ENCODE results near the gene ERCC5.

Gene ERCC5

DNA sequence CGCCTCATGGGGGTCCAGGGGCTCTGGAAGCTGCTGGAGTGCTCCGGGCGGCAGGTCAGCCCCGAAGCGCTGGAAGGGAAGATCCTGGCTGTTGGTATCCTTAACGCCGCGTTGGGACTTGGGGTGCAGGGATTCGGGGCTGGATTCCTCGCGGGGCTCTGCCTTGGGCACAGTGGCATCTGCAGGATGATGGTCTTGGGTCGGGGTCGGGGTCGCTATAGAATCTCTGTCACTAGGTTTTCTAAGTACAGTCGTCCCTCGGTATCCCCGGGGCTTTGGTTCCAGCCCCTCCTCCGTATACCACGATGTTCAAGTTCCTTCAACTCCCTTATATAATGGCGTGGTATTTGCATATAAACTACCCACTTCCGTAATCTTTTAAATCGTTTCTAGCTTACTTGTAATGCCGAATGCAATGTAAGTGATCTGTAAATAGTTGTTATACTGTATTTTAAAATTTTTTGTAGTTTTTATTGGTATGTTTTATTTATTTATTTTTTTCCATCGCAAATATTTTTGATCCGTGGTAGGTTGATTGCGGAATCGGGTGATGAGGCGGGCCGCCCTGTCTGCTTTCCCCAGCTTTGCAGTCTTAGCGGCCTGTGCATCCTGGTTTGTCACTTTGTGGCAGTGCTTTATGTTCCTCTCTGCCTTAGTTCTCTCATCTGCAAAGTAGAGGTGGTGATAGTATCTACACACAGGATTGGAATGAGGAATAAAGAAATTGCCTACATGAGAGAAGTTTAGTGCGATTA lies 606 bp downstream of the ERCC5 start:
- peak; percentile 50 for DNase-seq

DNA sequence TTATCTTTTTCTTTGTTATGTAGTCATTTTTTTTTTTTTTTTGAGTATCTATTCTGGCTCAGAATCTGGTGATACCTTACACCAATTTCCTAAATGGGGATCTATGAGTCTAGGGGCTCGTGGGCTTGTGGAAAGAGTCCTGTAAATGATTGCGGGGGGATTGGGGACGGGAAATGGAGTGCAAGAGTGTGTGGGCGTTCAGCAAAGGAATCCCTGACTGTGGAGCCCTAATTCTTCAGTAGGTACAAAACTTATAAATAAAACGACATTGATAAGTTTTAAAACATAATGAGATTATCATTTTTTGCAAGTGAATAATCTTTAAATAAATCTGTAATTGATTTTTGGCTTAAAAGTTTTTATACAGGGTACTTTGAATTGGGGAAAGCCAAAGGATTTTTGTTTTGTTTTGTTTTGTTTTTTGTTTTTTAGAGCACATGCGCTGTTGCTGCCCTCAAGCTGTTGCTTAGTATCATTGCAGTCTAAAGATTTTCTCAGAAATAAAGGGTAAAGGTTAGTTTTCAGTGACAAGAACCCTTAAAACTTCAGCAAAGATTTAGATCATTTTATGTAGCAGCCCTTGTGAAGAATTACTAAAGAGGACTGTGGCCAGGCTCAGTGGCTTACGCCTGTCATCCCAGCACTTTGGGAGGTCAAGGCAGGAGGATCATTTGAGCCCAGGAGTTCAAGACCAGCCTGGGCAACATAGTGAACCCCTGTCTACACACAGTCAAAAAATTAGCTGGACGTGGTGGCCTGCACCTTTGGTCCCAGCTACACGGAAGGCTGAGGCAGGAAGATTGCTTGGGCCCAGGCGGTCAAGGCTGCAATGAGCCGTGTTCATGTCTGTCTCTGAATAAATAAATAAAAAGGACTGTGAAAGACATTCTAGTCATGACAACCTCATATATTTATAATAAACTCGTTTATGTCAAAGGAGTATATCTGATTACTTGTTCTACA lies 1.7 kb downstream of the ERCC5 start:
- peak; percentile 12 for DNase-seq

DNA sequence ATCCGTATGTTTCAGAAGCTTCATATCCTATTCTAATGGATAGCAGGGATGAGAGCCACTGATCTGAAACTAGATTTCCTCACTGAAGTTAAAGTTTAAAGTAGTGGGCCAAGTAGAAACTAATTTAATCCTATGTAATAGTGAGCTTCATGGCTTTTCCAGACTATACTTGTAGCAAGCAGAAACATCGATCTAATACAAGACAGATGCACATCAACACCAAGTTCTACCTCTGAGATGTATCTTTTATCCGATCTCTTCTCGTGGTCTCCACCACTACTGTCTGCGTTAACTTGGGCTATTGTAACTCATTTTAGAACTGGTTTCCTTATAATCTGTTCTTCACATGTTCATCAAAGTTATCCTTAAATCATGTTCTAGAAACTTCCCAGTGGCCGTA lies 3.1 kb downstream of the ERCC5 start:
- DNase-seq: no peak

DNA sequence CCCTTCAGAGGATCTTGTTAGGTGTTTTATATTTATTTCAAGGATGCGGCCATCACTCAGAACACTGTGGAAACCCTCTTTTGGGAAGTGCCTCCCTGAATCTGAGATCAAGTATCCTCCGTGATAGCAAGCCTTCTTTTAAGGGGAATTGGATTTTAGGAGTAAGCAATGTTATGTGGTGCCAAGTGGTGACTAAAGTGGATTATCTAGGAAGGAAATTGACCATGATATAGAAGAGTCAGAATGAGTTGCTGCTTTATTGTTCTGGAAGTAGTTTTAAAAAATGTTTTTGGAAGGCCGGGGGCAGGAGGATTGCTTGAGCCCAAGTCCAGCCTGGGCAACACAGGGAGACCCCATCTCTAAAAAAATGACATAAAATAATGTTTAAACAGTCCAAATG lies 6.7 kb downstream of the ERCC5 start:
- DNase-seq: no peak

DNA sequence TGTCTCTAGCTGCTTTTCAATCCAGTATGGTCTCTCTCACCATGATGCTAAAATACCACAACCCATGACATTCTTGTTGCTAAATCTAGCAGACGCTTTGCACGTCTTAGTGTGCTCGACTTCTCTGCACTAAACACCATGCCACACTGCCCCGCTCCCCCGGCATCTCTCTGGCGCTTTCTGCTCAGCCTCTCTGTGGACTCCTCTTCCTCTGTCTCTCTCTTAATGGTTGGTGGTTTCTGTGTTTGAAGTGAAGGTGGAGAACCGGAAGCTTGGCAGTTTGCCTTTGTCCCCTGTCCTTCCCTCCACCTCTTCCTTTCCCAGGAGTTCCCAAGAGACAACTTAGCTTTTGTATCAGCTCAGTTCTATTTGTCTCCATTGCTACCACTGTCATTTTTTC lies 8.8 kb downstream of the ERCC5 start:
- no peak for DNase-seq

DNA sequence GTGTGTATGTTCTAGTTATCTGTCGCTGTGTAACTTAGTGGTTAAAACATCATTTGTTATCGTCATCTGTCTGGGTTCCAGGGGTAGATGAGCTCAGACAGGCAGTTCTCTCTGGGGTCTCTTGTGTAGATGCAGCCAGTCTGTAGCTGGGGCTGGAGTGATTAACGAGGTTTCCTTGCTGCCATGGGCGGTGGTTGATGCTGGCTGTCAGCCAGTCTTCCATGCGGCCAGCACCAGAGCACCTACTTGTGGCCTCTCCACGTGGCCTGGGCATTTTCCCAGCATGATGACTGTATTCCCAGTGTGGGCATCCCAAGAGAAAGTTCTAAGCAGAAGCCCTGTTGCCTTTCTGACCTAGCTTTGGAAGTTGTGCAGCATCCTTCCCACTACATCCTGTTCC lies 10.7 kb downstream of the ERCC5 start:
- no peak for DNase-seq

DNA sequence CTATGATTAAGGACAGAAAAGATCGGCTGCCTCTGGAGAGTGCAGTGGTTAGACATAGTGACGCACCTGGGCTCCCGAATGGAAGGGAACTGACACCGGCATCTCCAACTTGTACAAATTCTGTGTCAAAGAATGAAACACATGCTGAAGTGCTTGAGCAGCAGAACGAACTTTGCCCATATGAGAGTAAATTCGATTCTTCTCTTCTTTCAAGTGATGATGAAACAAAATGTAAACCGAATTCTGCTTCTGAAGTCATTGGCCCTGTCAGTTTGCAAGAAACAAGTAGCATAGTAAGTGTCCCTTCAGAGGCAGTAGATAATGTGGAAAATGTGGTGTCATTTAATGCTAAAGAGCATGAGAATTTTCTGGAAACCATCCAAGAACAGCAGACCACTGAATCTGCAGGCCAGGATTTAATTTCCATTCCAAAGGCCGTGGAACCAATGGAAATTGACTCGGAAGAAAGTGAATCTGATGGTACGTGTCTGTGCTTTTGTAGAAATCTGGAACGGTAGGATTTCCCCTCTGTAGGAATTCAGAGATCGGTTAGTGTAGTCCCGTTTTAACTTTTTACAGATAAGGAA lies 16.9 kb downstream of the ERCC5 start:
- no peak for DNase-seq

DNA sequence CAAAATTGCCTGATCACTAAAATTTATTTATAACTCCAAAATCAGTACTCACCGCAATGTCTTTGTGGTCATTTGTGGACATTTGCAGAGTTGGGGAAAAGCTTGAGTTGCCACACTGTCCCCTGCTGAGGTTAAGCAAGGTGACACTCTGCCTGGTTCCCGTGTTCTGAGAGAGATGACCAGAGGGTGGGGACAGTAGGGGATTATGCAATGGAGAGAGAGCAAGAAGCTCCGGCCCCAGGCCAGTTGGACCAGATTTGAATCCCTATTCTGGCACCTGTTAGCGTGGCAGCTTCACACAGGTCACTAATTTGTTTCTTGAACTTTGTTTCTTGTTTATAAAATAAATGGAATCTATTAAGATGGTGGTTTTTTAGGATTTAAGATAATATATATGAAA lies 17.8 kb downstream of the ERCC5 start:
- DNase-seq: no peak

DNA sequence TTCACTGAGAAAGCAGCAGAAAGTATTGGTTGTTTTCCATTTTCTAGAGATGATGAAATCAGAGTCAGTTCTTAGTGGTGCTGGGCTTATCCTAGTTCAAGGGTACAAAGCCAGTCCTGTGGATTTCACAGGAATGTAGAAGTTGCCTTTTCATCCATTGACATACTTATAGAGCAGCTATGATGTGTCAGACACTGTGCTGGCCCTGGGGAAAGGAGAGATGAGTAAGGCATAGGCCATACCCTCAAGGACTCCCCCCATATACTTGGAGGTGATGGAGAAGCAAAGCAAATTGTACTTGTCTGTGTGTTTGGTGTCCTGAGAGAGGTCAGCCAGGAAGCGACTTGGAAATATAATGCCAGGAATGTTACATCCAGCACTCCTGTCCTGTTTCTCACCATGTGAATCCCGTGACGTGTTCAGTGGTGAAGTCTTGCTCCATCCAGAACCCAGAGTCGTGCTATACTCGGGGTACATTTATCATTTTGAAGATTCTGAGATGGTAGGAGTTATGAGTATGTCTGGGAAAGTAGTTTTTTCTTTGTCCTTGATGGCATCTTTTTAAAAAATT lies 22.6 kb downstream of the ERCC5 start:
- DNase-seq: no peak

DNA sequence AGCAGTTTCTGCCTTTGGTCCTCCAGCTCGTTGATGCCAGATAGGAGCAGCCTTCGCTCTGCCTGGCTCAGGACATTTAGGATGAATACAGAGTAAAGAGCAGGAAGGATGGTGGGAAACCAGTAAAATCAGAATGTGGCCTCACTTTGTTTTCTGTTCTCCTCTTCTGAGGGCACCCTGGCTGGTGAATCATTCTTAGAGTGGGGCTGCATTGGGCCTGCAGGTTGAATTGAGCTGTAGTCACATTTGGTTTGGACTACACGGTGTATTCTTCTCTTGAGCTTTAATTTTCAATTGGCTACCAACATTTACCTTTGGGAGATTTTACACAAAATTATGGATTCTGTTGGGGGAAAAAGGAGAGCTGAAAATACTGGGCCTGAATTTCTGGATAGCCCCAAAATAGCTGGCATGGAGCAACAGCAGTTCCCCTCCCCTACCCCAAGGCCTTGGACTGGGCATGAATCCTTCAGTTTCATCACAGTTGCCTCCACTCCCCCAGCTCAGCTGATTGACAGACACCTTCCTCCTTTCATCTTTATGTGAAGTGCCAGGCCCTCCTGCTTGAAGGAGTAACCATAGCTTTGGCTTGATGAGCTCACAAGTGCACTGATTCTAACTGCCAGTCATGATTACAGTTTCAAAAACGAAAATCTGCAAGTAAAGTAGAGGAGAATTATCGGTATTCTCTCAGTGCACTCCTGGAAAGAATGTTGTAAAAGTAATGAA lies 24.3 kb downstream of the ERCC5 start:
- DNase-seq: no peak

DNA sequence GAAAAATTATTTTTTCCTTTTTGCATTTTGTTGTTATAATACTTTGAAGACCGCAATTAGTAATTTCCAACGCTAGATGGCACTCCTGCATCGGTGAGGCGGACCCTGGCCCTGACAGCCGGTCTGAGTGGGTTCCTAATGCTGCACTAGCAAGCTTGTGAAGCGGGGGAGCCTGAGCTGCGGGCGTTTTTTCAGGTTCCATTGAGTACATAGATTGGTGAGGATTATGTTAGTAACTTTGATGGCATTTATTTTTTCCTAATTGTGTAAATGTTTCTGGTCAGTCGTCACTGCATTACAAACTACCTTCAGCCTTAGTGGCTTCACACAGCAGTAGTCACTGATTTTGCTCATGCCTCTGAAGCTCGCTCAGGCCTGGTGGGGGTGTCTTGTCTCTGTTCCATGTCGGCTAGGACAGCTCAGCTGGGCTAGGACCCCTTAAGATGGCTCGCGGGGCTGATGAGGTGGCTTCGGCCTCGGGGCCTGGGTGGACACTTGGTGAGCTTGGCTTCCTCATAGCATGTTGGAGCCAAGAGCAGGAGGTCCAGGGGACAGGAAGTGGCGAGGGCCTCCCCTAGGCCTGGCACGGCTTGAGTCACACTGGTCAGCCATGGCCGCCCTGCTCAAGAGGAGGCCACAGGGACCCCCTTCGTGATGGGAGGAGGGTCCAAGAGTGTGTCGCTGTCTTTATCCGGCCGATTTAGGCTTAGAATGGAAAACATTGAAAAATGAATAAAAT lies 25.0 kb downstream of the ERCC5 start:
- DNase-seq: peak; percentile 35

DNA sequence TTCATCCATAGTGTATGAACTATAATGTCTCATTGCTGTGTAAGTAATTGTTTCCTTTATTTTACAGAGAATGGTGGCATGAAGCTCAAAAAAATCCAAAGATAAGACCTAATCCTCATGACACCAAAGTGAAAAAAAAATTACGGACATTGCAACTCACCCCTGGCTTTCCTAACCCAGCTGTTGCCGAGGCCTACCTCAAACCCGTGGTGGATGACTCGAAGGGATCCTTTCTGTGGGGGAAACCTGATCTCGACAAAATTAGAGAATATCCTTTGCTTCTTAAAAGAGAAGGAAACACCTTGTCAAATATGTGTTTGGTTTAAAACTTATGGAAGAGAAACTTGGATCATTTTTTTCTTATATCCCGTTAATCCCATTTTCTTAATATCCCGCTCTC lies 26.3 kb downstream of the ERCC5 start:
- DNase-seq: no peak

DNA sequence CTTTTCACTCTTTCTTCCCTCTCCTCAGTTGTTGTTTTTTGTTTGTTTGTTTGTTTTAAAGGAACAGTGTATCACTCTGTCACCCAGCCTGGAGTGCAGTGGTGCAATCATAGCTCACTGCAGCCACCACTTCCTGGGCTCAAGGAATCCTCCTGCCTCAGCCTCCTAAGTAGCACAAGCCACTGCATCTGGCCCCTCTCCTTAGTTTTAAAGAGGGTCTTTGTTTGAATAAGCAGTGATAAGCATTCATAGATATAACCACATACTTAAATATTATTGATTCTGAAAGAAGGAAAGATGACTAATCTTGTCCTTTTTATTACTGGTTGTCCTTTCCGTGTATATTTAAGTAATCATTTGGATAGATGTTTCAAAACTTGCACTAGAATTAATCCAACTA lies 26.7 kb downstream of the ERCC5 start:
- DNase-seq: no peak

DNA sequence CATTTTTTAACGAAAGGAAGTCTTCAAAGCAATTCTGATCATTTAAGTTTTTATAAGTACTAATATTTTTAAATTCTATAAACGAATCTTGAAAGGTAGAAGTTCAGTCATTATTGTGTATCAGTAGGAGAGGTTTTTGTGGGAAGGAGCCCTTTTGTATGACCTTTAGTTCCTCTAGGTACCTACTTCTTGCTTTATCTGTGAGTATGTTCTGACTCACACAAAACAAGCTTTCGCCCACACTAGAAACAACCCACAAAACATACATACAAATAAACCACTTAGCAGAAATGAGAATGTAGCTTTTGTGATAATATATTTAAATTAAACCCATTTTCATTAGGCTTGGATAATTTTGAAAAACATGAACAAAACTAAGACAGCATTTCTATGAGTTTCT lies 27.8 kb downstream of the ERCC5 start:
- no peak for DNase-seq

DNA sequence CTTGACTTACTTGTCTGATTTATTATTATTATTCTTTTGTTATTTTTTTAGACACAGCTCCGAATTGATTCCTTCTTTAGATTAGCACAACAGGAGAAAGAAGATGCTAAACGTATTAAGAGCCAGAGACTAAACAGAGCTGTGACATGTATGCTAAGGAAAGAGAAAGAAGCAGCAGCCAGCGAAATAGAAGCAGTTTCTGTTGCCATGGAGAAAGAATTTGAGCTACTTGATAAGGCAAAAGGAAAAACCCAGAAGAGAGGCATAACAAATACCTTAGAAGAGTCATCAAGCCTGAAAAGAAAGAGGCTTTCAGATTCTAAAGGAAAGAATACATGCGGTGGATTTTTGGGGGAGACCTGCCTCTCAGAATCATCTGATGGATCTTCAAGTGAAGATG lies 29.4 kb downstream of the ERCC5 start:
- no peak for DNase-seq

DNA sequence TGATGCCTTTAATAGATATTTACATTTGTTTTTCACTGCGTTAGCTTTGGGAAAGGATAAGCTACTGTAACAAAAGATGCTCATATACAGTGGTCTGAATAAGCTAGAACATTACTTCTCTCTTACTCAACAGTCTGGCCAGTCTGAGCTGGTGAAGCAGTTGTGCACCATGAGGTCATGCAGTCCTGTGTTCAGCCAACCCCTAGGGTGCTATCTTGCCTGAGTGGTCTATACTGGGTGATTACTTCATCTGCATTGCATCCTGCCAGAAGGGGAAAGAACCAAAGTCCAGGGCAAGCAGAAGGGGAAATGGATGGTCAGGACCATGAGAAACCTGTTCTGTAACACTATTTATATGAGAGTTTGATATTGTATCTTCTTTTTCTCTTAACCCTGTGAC lies 31.5 kb downstream of the ERCC5 start:
- DNase-seq: no peak

DNA sequence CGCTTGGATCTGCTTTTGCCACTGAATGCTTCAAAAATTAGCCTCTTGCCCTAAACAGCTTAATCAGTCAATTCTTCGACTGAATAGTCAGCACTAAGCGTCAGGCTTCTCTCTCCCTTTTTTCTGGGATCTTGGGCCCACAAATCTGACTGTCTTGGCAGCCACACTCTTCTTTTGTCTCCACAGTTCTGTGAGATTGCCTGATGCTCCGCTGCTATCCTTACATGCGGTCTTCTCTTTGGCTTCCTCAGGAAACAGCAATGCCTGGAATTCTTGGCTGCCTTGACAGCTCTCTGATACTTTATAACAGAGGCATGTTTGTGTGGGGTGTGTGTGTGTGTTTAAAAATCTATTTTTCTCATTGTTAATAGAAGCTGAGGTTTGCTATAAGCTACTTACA lies 32.6 kb downstream of the ERCC5 start:
- no peak for DNase-seq

DNA sequence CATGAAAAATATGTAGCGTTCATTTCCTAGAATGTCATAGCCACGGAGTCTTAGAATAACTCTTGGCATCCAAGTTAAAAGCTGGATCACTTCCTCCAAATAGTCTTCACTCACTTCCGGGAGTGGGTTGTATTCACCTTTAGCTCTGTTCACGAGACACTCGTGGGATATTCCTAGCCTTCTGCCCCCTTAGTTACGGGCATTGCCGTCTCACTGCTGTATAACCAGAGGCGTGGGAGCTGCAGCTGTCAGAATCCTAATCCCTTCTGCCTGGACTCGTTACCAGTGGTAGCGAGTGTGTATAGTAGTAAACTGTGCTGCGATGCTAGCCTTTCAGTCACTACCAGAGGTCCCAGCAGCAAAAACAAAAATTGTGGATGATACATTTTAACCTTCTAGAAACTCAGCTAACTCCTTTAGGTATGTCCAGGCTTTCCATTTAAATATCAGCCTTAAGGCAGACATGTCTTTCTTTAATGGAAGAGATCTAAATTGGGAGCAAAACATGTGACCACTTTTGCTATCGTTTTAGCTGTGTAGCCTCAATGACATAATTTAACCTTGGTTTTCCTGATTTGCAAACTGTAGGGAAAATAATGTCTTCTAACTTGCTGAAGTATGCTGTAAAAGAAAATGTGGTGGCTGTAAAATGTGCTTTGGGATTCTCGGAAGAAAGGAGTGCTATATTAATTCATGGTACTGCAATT lies 34.1 kb downstream of the ERCC5 start:
- DNase-seq: no peak

DNA sequence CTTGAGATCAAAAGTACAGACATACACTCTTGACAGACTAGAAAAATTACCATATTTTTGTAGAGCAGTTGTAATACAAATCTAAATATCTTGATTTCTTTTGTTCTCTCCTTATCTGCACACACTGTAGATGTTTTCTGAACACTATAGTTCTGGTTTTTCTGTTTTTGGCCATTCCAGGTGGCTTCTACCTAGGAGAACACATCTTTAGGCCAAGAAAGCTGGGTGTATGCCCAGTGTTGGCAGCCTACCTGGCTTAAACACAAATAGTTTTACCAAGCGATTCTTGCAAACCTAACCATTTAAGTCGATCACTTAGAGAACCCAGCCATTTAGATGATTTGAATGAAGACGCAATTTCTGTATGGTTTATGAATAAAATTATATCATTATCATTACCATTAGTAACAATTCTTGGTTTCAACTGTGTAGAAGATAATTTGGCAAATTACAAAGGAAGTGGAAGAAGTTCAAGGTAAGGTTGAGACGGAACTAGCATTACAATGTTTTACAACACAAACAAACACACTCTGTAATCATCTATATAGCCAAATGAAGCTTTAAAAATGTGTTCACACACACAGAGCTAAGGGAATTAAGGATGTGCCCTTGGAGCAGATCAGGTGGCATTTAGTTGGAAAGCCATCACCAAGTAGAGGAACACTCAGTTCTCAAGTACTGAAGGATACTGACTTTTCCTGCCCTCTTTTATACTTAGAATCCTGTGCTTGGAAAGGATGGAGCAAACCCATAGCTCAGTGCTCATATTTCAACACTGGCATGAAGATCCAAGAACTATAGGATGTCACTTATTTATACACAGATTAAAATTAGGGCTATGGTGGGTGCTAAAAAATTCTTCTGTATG lies 36.2 kb downstream of the ERCC5 start:
- no peak for DNase-seq

DNA sequence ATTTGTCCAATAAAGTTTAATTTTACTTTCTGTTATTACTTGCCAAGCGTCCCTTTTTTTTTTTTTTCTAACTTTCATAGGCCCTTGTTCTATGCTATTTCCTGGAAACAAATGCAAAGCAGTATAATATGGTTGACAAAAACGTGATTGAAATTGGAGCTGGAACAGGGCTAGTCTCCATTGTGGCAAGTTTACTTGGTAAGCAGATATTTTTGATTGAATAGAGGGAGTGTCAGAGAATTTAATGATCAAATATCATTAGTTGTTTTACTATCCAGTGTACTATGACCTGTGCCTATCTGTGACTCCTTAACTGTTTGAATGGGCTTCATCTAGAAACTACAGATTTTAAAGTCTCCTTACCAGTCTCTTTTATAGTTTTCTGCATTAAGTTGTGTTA lies 46.7 kb downstream of the ERCC5 start:
- no peak for DNase-seq
